ENCODE measurements around the gene KRT35.

Gene KRT35

DNA sequence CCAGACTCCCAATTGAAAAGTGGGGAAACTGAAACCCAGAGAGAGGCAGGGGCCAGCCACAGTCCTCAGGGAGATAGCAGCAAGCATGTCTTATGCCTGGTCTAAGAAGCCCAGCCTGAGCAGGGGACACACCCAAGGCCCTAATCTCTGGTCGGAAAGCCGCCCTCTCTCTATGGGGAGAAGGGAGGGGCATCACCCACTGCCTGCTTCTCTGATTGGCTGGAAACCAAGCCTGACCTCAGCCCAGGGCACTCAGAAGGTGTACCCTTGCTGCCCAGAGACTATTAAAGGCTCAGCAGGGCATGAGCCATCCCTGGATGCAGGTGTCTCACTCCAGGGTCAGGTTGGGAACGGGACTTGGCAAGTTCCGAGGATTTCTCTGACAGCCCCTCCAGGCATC is 30.2 kb upstream of the KRT35 start:
- no peak for DNase-seq

- DNase-seq = no peak
Observed at GRCh38 chr17:41510251-41511065, 29.5 kb upstream of the KRT35 start.

- DNase-seq = no peak
Observed at GRCh38 chr17:41507315-41507880, 26.4 kb upstream of the KRT35 start.

GRCh38 chr17:41505809-41506767 is 25.1 kb upstream of the KRT35 start:
- DNase-seq = no peak

DNA sequence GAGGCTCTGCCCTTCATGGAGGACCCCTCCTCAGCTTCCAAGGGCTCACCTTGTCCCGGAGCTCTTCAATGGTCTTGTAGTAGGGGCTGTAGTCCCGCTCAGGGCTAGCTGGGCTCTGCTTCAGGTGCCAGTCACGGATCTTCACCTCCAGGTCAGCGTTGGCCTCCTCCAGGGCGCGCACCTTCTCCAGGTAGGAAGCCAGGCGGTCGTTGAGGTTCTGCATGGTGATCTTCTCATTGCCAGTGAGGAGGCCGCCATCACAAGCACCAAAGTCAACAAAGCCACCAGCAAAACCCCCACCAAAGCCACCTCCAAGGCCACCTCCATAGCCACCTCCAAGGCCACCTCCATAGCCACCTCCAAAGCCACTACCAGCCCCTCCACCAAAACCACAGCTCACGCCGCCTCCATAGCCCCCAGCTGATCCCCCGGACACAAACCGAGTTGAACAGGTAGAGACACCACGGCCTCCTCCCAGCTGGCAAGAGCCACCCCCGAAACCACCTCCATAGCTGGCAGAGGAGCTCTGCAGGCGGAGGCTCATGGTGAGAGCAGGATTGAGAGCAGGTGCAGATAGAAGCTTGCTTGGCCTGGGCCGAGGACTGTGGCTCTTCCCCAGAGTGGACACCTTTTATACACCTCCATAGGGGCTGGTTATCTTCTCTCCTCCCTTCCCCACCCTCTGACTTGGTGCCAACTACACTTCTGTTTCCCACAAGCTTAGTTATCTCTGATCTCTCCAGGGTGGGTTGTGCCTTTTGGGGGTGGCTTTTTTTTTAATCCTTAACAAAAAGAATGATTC is 24.3 kb upstream of the KRT35 start, which contains the start of gene KRT13:
TSS of gene KRT13 (minus strand) at position 606 of the 802 bp plus-strand sequence. CDS start at position 544, 62 bp downstream.
- DNase-seq = no peak

- DNase-seq = no peak
Observed at GRCh38 chr17:41504246-41504977, 23.5 kb upstream of the KRT35 start.

DNA sequence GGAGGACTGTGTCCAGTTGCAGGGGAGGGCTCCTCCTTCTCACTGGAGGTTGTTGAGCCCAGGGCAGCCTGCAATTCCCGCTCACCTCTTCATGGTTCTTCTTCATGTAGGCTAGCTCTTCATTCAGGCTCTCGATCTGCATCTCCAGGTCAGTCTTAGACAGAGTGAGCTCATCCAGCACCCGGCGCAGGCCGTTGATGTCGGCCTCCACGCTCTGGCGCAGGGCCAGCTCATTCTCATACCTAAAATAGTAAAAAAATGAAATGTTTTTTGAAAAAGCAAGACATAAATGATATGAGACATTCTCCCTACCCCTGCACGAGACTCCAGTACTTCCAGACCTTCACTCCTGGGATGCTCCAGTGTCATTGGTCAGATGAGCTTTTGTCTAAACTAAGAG is 22.3 kb upstream of the KRT35 start:
- no peak for DNase-seq

DNA sequence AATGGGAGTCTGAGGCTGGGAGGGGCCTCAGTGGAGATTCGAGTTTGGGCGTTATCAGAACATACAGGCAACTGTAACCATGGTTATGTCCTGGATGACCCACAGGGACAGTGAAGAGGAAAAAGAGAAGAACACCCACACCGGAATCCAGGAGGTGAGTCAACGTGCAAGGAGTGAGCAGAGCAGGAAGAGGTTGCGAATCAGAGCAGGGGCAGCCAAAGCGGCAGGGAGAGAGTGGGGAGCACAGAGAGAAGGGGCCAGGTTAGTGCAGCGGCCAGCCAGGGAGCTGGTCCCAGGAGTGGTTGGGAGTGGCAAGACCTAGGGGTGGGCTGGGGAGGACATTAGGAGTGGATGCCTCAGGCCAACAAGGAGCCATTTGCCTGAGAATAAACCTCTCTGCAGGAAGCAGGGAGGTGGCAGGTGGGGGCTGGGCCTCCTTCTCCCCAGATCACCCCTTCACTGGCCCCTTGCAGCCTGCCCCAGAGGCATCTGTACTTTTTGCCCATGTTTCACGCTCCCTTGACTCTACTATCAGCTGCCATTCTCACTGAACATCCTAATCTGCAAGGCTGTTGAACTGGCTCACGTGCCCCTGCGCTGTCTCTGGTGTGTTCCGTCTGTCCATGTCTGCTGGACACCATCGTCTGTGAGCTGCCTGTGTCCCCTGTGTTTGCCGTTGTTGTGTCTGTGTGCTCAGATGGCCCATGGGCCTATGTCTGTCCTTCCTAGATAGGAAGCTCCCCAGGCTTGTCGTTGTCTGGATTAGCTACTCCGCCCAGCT is 19.4 kb upstream of the KRT35 start:
- DNase-seq = no peak

DNA sequence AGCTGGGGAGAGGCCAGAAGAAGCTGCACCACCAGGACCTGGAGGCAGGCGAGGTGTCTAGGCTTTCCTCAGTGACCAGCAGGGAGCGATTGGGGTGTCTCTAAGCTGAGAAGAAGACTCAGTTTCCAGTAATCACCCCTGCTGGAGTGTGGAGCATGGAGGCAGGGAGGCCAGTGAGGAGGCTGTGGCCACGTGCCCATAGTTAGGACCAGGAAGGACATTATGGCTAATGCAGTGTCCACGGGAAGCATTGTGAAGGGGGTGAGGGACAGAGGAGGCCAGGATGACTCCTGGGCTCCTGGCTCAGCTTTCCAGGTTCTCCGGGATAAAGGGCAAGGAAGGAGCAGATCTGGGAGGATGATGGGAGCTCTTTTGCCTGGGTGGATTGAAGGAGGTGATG is 18.8 kb upstream of the KRT35 start:
- DNase-seq = no peak

DNA sequence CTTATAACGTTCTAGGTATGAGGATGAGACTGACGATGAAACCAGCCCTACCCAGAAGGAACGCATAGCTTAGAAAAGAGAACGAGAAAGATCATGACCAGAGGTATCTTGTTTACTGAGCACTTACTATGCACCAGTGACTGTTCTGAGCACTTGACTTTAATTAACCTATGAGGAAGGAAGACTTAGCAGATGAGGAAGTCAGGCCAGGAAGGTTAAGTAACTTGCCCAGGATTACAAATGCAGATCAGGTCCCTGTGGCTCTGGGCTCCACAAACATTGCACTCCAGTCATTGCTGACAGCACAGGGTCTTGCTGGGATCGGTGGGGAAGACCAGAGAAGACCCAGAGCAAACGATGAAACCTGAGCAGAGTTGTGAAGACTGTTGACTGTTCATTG is 17.3 kb upstream of the KRT35 start:
- no peak for DNase-seq

- peak; percentile 27 for DNase-seq
Observed at GRCh38 chr17:41496803-41497484, 16.0 kb upstream of the KRT35 start.

DNA sequence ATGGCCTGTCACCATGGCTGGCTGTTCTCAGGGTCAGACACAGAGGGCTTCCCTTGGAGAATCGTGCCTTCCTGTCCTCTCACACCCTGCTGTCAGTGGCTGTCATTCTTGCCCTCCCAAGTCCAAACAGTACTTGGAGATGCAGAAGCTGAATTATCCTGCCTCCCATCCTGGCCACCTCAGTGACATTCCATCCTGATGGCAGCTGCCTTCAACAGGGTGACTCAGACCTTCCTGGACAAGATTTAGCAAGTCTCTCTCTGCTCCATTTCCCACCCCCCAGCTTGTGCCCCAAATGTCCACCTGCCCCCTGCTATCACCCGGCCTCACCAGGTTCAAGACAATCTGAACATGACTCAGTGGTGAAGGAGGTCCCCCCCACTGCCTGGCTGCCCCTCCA is 13.6 kb upstream of the KRT35 start:
- no peak for DNase-seq

GRCh38 chr17:41492771-41493170 is 11.8 kb upstream of the KRT35 start:
- DNase-seq = no peak

- no peak for DNase-seq
Observed at GRCh38 chr17:41492351-41492750, 11.4 kb upstream of the KRT35 start.

GRCh38 chr17:41491476-41491875 is 10.5 kb upstream of the KRT35 start:
- DNase-seq = no peak

DNA sequence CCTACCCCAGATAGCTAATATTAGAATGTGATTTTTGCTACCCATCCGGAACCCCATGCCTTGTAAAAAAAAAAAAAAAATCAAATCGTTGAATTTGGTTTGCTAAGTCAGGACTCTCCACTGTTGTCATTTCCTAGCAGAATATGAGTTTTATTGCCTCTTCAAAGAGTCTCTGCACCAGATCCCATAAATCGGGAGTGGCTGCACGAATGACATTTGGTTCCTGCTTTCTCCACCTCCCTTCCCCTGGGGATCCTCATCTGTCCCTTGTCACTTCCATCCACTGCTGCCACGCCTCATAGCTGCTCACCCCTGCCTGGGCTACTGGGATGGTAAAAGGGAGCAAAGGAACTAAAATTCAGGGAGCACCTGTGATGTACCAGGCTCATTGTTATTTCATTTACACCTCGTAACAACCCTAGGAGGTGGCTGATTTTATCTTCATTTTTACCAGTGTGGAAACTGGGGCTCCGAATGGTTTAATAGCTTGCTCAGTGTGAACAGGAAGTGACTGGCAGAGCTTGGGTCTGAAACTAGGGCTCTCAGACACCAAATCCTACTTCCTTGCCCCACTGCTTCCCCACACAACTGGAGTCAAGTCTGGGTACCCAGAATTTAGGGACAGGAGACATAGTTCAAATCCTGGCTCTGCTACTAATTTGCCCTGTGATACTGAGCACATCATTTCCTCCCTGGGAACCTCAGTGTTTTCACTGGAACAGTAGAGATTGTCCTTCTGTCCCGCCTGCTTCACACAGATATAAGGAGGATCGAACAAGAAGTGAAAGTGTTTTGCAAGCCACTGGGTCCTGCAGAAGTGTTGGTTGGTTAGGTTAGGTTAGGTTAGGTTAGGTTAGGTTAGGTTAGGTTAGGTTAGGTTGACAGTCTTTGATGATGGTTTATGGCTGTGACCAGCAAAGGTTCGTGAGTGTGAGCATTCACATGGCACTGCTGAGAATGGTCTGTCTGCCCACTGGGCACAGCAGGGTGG is 9.3 kb upstream of the KRT35 start:
- DNase-seq = no peak

GRCh38 chr17:41489531-41489930 is 8.6 kb upstream of the KRT35 start, which contains the start of gene KRT36:
Gene KRT36 (minus strand): TSS chr17:41489910. CDS start chr17:41489864, 46 bp downstream.
- DNase-seq = no peak

- DNase-seq = no peak
Observed at GRCh38 chr17:41486809-41487530, 6.0 kb upstream of the KRT35 start.
